RWPE1 (cell line): ENCODE measurements around the gene ZCWPW1.

Experiments
- CTCF ChIA-PET: fragments of 350-600 bp; sonication (Branson Sonifier 250); formaldehyde crosslinking; extraction: SDS; loops from one replicate; lab custom pipeline; 2021; lab: Yijun Ruan, JAX
- POLR2A ChIA-PET: fragments of 400-600 bp; formaldehyde crosslinking; extraction: SDS; loops from one replicate; lab custom pipeline; 2020; ENCODE audit warnings: antibody characterized with exemption; ENCODE audit not compliant: low non-redundant PET; lab: Yijun Ruan, JAX
- DNase-seq: peaks from one replicate; pipeline ENCODE4 v3.0.0; 2012; ENCODE audit warnings: low spot score
- H3K27ac ChIP-seq: fragments of 450-650 bp; 2 replicates; pipeline ENCODE4 v1.5.1; 2017
- TF ChIP-seq, protein P1 (sequence below): fragments of 450-650 bp; conservative IDR thresholded peaks from 2 replicates; pipeline ENCODE4 v1.5.1; 2017; ENCODE audit warnings: low read depth, mild to moderate bottlenecking

Gene ZCWPW1

DNA sequence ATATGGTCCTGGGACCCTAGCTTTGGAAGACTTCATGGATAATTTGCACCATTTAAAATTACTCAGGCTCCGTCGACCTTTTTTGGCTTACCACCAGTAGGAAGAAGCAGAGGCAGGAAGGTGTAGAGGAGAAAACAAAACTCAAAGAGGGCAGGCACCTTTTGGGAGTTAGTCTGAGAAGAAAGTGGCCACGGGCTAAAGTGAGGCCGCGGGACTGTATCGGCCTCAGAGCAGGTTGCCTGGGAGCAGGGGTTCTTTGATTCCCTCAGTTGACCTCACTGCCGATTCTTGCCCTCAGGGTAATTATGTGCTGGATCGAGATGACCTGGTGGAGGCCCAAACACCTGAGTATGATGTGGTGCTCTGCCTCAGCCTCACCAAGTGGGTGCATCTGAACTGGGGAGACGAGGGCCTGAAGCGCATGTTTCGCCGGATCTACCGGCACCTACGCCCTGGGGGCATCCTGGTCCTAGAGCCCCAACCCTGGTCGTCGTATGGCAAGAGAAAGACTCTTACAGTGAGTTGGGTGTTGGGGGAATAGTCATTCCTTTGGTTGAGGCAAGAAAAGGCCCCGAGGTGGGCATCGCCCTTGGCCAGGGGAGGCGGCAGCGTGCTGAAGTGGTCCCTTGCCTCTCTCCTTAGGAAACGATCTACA lies 4.2 kb upstream of the ZCWPW1 start:
- ChIA-PET POLR2A (no interaction called here), CTCF (no interaction called here)
- H3K27ac ChIP-seq, result peak overlapping the region; percentile 95
- TF ChIP-seq, protein P1, sequence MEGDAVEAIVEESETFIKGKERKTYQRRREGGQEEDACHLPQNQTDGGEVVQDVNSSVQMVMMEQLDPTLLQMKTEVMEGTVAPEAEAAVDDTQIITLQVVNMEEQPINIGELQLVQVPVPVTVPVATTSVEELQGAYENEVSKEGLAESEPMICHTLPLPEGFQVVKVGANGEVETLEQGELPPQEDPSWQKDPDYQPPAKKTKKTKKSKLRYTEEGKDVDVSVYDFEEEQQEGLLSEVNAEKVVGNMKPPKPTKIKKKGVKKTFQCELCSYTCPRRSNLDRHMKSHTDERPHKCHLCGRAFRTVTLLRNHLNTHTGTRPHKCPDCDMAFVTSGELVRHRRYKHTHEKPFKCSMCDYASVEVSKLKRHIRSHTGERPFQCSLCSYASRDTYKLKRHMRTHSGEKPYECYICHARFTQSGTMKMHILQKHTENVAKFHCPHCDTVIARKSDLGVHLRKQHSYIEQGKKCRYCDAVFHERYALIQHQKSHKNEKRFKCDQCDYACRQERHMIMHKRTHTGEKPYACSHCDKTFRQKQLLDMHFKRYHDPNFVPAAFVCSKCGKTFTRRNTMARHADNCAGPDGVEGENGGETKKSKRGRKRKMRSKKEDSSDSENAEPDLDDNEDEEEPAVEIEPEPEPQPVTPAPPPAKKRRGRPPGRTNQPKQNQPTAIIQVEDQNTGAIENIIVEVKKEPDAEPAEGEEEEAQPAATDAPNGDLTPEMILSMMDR, result no peak
- no peak for DNase-seq

DNA sequence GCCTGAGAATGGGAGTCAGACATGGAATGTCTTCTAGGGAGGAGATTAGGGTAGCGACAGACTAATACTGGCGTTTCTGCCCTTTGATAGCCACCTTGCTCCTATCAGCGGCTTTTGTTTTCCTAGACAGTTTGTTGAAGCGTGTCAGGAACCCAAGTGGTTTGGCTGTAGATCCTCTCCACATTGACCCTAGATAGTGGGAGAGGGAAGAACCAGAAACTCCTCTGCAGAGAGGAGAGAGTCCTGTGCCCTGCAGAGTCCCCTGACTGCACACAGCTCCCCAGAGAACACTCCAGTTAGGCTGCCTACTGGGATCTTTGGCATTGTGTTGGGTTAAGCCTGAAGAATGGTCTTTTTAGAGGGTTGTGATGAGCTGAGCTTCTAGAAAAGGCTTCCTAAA lies 3.5 kb upstream of the ZCWPW1 start:
- ChIA-PET CTCF (no interaction called here), POLR2A (no interaction called here)
- H3K27ac ChIP-seq, result peak overlapping the region; percentile 95
- no peak for DNase-seq
- TF ChIP-seq, protein P1, result no peak

DNA sequence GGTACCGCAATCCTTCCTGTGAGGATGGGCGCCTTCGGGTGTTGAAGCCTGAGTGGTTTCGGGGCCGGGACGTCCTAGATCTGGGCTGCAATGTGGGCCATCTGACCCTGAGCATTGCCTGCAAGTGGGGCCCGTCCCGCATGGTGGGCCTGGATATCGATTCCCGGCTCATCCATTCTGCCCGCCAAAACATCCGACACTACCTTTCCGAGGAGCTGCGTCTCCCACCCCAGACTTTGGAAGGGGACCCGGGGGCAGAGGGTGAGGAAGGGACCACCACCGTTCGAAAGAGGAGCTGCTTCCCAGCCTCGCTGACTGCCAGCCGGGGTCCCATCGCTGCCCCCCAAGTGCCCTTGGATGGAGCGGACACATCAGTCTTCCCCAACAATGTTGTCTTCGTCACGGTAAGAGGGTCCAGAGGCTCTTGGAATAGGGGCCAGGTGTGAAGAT lies 2.8 kb upstream of the ZCWPW1 start:
- ChIA-PET POLR2A (no interaction called here), CTCF (no interaction called here)
- no peak for DNase-seq
- TF ChIP-seq, protein P1, result no peak
- peak overlapping the region; percentile 95 for H3K27ac ChIP-seq

DNA sequence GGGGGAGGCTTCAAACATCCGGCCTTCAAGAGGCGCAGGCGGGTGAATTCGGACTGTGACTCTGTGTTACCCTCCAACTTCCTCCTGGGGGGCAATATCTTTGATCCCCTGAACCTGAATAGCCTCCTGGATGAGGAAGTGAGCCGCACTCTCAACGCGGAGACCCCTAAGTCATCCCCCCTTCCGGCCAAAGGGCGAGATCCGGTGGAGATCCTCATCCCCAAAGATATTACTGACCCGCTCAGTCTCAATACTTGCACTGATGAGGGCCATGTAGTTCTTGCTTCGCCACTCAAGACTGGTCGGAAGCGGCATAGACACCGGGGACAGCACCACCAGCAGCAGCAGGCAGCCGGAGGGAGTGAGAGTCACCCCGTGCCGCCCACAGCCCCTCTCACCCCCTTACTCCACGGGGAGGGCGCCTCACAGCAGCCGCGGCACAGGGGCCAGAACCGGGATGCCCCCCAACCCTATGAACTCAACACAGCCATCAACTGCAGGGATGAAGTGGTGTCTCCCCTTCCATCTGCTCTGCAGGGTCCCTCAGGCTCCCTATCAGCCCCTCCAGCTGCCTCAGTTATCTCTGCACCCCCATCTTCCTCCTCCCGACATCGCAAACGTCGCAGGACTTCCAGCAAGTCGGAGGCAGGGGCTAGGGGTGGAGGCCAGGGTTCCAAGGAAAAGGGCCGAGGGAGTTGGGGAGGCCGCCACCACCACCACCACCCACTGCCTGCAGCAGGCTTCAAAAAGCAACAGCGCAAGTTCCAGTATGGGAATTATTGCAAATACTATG lies 2.2 kb upstream of the ZCWPW1 start:
- peak overlapping the region; percentile 95 for H3K27ac ChIP-seq
- POLR2A ChIA-PET, result no interaction called here
- TF ChIP-seq, protein P1, result no peak
- CTCF ChIA-PET, result interaction anchor here (0.6 to 1.1 kb wide), 3 partner anchors 20 to 131 kb away, joined by 3 to 6 read pairs (median 3); no protein-coding TSS in a partner anchor
- DNase-seq, result no peak

DNA sequence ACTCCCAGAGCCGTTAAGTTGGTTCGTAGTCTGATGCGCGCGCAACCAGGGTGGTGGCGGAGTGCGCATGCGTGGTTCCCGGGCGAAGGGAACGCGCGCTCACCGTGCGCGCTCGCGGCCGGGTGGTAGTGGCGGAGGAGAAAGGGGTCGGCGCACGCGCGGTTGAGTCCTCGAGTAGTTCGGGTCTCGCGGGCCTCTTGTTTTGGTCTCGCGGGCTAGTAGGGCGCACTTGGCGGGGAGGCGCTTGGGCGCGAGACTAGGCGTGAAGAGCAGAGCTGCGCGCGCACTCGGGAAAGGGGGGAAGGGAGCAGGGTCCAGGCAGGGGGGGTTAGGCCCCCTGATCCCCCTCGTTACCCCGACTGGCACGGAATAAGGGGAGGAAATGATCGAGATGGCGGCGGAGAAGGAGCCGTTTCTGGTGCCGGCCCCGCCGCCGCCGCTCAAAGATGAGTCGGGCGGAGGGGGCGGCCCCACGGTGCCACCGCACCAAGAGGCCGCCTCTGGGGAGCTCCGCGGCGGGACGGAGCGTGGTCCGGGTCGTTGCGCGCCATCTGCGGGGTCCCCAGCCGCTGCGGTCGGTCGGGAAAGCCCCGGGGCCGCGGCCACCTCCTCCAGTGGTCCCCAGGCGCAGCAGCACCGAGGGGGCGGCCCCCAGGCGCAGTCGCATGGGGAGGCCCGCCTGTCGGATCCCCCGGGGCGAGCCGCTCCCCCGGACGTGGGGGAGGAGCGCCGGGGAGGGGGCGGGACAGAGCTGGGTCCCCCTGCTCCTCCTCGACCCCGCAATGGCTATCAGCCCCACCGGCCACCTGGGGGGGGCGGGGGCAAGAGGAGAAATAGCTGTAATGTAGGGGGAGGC lies 1.4 kb upstream of the ZCWPW1 start, which contains the start of gene MEPCE:
Gene MEPCE (plus strand): TSS at position 195 of the 856 bp plus-strand sequence. CDS start 188 bp downstream, at position 383.
- peak; percentile 99 for DNase-seq
- CTCF ChIA-PET, result interaction anchor here (0.6 to 1.1 kb wide), 4 partner anchors 21 to 134 kb away, joined by 3 to 6 read pairs (median 4); no protein-coding TSS in a partner anchor
- TF ChIP-seq, protein P1, result no peak
- peak within 1 kb of the TSS; percentile 95 for H3K27ac ChIP-seq
- POLR2A ChIA-PET, result interaction anchor here (0.6 to 1.3 kb wide), 7 partner anchors 11 to 667 kb away, joined by 3 to 7 read pairs (median 3); partner anchors contain the start of genes AP4M1 and MCM7
